Measurements from ENCODE around the gene INO80B. TPM values are rescaled to one million over a fixed set of nuclear protein-coding genes. Genes with fewer than 3 reads are reported as not detected.

The INO80B gene
- total and polyA plus RNA-seq, 2 of the 8 experiments (the other 6 are each of a cell fraction or from before 2014, with no cell fraction given) = 3.9 to 18.5 TPM

- Histone ChIP-seq H3K79me2 (ENCODE audit: control insufficient read depth in 1 of 2, insufficient read depth in 2 of 2, low read length in 2 of 2) (peaks cover 0 to 12% of the 10 kb centered on the region in 2 experiments; a peak in 2 of 4 replicates), H4K5ac (ENCODE audit: insufficient read length, low read depth, low read length) (no peak overlapping the region), H3K79me1 (ENCODE audit: low read depth, low read length) (peaks cover 12% of the 10 kb centered on the region), H3K23ac (ENCODE audit: insufficient read length) (no peak overlapping the region), H2BK15ac (ENCODE audit: low read length) (no peak overlapping the region), H4K91ac (replicated peaks; ENCODE audit: insufficient read length, low read length) (no peak overlapping the region), H3K4ac (replicated peaks; ENCODE audit: insufficient read length, low read depth, low read length) (no peak overlapping the region), H3K9ac (replicated peaks in 1 of 4; ENCODE audit: extremely low read depth in 1 of 4, low read depth in 3 of 4, low read length in 3 of 4) (no peak overlapping the region), H2BK120ac (replicated peaks; ENCODE audit: low read depth, low read length) (no peak overlapping the region), H3K4me3 (ENCODE audit: extremely low read depth in 1 of 4, insufficient read depth in 2 of 4, low read depth in 3 of 4, low read length in 4 of 4) (no peak overlapping the region), H3K27ac (ENCODE audit: low read depth, low read length) (no peak overlapping the region), H3K23me2 (ENCODE audit: low read depth, low read length) (no peaks in the 10 kb centered on the region), H3K14ac (ENCODE audit: insufficient read length) (no peak overlapping the region), H3K18ac (ENCODE audit: extremely low read depth, low read length) (no peak overlapping the region), H4K20me1 (replicated peaks in 1 of 2; ENCODE audit: control insufficient read depth in 1 of 2, insufficient read depth in 2 of 2, low read length in 2 of 2) (peaks cover 6 to 19% of the 10 kb centered on the region in 2 experiments), H3K9me3 (ENCODE audit: insufficient read depth in 2 of 2, low read depth in 1 of 2, low read length in 1 of 2) (no peaks in the 10 kb centered on the region), H3K27me3 (replicated peaks in 1 of 4; ENCODE audit: control insufficient read depth in 3 of 4, extremely low read depth in 1 of 4, insufficient read depth in 3 of 4, low read length in 3 of 4) (no peaks in the 10 kb centered on the region), H4K8ac (ENCODE audit: extremely low read depth, insufficient read depth, low read length) (no peak overlapping the region), H3K56ac (replicated peaks; ENCODE audit: insufficient read length, low read depth, low read length) (no peak overlapping the region), H3K4me1 (replicated peaks in 1 of 4; ENCODE audit: control insufficient read depth in 3 of 4, insufficient read depth in 4 of 4, low read length in 3 of 4) (no peaks in the 10 kb centered on the region), H2AFZ (ENCODE audit: low read length) (no peak overlapping the region), H3K36me3 (ENCODE audit: control insufficient read depth in 2 of 4, insufficient read depth in 4 of 4, low read length in 3 of 4) (peaks cover 20 to 69% (median 55%) of the 10 kb centered on the region in 4 experiments), H2BK5ac (ENCODE audit: low read depth, low read length) (no peak overlapping the region), H2BK12ac (ENCODE audit: low read depth, low read length) (no peak overlapping the region), H2BK20ac (ENCODE audit: low read length) (no peak overlapping the region), H2AK5ac (ENCODE audit: low read depth, low read length) (no peak overlapping the region), H3K4me2 (ENCODE audit: insufficient read depth in 1 of 2, low read depth in 2 of 2, low read length in 2 of 2) (no peak overlapping the region)
- FAIRE-seq (no peak), DNase-seq (ENCODE audit: low read depth in 1 of 2, low spot score in 2 of 2) (no peak)
- WGBS, 2 experiments (ENCODE audit: extremely low coverage in 1 of 2, insufficient coverage in 1 of 2, insufficient read length in 1 of 2, insufficient replicate concordance in 2 of 2, low coverage in 1 of 2, low lambda C conversion rate in 2 of 2, missing lambda C conversion rate in 1 of 2) = 89% methylated on average over 11 of the region's 11 CpGs; no CpG with 5 or more reads in 1 of the 2 experiments
- ChIA-PET CTCF (ENCODE audit: partially characterized antibody) (interaction anchor here (1.1 to 2.7 kb wide), 2 partner anchors 13 to 95 kb away, joined by 4 to 9 read pairs; no protein-coding TSS in a partner anchor), POLR2A (ENCODE audit: partially characterized antibody) (interaction anchor here (1.9 to 5.5 kb wide), 3 partner anchors 9 to 10 kb away, joined by 15 to 42 read pairs (median 22); partner anchors contain the start of genes C2orf81, RTKN and WDR54)
- TF ChIP-seq RXRA (IDR thresholded peaks at IDR 0.05; ENCODE audit: insufficient read depth, low read depth, low read length) (no peak), TEAD4 (IDR thresholded peaks at IDR 0.05; ENCODE audit: low read depth, low read length) (no peak), NANOG (IDR thresholded peaks at IDR 0.05; ENCODE audit: insufficient read depth, low read depth, low read length, poor library complexity, severe bottlenecking) (no peak), TAF7 (optimal IDR thresholded peaks at IDR 0.05; ENCODE audit: borderline replicate concordance, low read depth, low read length) (no peak), BCL11A (IDR thresholded peaks at IDR 0.05; ENCODE audit: low read depth in 2 of 2, low read length in 2 of 2) (no peak), SIRT6 (IDR thresholded peaks at IDR 0.05; ENCODE audit: low read length) (no peak), CBX8 (IDR thresholded peaks at IDR 0.05; ENCODE audit: borderline replicate concordance, low read depth, low read length) (no peak), EGR1 (IDR thresholded peaks at IDR 0.05; ENCODE audit: borderline replicate concordance, low read depth, low read length) (no peak), MAX (IDR thresholded peaks at IDR 0.05) (no peak), NRF1 (IDR thresholded peaks at IDR 0.05; ENCODE audit: low read depth, low read length) (no peak), SP1 (IDR thresholded peaks at IDR 0.05; ENCODE audit: low read depth, low read length) (no peak), USF2 (IDR thresholded peaks at IDR 0.05; ENCODE audit: low read length) (no peak), SIN3A (conservative IDR thresholded peaks at IDR 0.05 in 1 of 2, IDR thresholded peaks at IDR 0.05 in 1 of 2; ENCODE audit: low read depth in 1 of 2, low read length in 2 of 2) (no peak)
Observed at GRCh38 chr2:74430502-74430901, 24.4 kb upstream of the INO80B start.
